Esophagus muscularis mucosa (tissue), 4 donors: ENCODE data around the gene NBEA. TPM values are rescaled to one million over a fixed set of nuclear protein-coding genes. Genes with fewer than 3 reads are reported as not detected.

ENCODE experiments used
- DNase-seq: peaks from one replicate; pipeline ENCODE4 v3.0.0-alpha.2; 2017; ENCODE audit errors: extremely low spot score
- H3K27ac ChIP-seq, 4 donors: fragments of 200-600 bp; sonication (generic); replicated peaks in 1 of 4; 1 replicate in 3 of 4; 2 replicates in 1 of 4; pipeline ENCODE4 v1.5.1; 2016 to 2019; ENCODE audit warnings: mild to moderate bottlenecking in 1 of 4
- H3K27me3 ChIP-seq, 4 donors: fragments of 200-600 bp; sonication (generic); one replicate each; pipeline versions ENCODE4 v1.5.1 to v1.6.0; 2016 to 2019
- H3K36me3 ChIP-seq, 4 donors: fragments of 200-600 bp; sonication (generic); one replicate each; pipeline ENCODE4 v1.5.1; 2016 to 2019
- H3K4me1 ChIP-seq, 4 donors: fragments of 200-600 bp; sonication (generic); one replicate each; pipeline ENCODE4 v1.5.1; 2016 to 2019
- H3K4me3 ChIP-seq, 4 donors: fragments of 200-600 bp; sonication (generic); 1 replicate in 2 of 4; 2 replicates in 2 of 4; pipeline ENCODE4 v1.5.1; 2016 to 2019; ENCODE audit warnings: mild to moderate bottlenecking in 4 of 4, moderate library complexity in 1 of 4
- H3K9me3 ChIP-seq, 4 donors: fragments of 200-600 bp; sonication (generic); 1 replicate in 3 of 4; 2 replicates in 1 of 4; pipeline ENCODE4 v1.5.1; 2016 to 2019
- EP300 ChIP-seq: sonication (generic); formaldehyde crosslinking; IDR thresholded peaks from one replicate; pipeline ENCODE4 v1.6.1; 2017; ENCODE audit warnings: antibody characterized with exemption
- POLR2A ChIP-seq: fragments of 450-650 bp; IDR thresholded peaks from one replicate; pipeline ENCODE4 v1.6.1; 2017; ENCODE audit warnings: antibody characterized with exemption, moderate library complexity, mild to moderate bottlenecking, low read depth
- POLR2AphosphoS5 ChIP-seq, 2 donors: sonication (generic); formaldehyde crosslinking; IDR thresholded peaks; one replicate each; pipeline ENCODE4 v1.6.1; 2017; ENCODE audit warnings: antibody characterized with exemption in 2 of 2
- WGBS: methylation state at CpG from one replicate; pipeline ENCODE4 v1.1.5; 2018; 5-methylcytosine and 5-hydroxymethylcytosine counted together
- intact Hi-C: fragments of 100-400 bp; cut with DNase I; formaldehyde crosslinking; loops from one replicate; pipeline ENCODE4 v1.15.1; 2023
- total RNA-seq, 4 donors: library from RNA; depleted of rRNA; stranded (reverse); fragments of >200 nt; gene quantifications; one replicate each; pipeline versions ENCODE4 v1.1.0 to v1.2.1, GENCODE V29; 2016
- TF ChIP-seq, protein P1 (sequence below), 3 experiments: fragments of 200-600 bp in 2 of 3; fragments of 450-650 bp in 1 of 3; sonication (generic) in 2 of 3; IDR thresholded peaks; one replicate each; pipeline ENCODE4 v1.5.1; 2017 to 2019; ENCODE audit warnings: antibody characterized with exemption in 3 of 3, mild to moderate bottlenecking in 2 of 3, moderate library complexity in 1 of 3

The NBEA gene
- total RNA-seq, 4 donors from 2014 or later, result 21.0 to 30.8 (median 25.0) TPM

- no peak for DNase-seq
- H3K9me3 ChIP-seq, result no peaks in the 10 kb centered on the region
- H3K4me1 ChIP-seq, result no peaks in the 10 kb centered on the region
- TF ChIP-seq EP300, result no peak
- no peak for TF ChIP-seq POLR2A
- TF ChIP-seq POLR2AphosphoS5 (IDR thresholded peaks at IDR 0.05), result no peak
- TF ChIP-seq, protein P1, sequence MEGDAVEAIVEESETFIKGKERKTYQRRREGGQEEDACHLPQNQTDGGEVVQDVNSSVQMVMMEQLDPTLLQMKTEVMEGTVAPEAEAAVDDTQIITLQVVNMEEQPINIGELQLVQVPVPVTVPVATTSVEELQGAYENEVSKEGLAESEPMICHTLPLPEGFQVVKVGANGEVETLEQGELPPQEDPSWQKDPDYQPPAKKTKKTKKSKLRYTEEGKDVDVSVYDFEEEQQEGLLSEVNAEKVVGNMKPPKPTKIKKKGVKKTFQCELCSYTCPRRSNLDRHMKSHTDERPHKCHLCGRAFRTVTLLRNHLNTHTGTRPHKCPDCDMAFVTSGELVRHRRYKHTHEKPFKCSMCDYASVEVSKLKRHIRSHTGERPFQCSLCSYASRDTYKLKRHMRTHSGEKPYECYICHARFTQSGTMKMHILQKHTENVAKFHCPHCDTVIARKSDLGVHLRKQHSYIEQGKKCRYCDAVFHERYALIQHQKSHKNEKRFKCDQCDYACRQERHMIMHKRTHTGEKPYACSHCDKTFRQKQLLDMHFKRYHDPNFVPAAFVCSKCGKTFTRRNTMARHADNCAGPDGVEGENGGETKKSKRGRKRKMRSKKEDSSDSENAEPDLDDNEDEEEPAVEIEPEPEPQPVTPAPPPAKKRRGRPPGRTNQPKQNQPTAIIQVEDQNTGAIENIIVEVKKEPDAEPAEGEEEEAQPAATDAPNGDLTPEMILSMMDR (IDR thresholded peaks at IDR 0.05), result no peak
- no peaks in the 10 kb centered on the region for H3K36me3 ChIP-seq
- no peak overlapping the region for H3K4me3 ChIP-seq
- no peak overlapping the region for H3K27ac ChIP-seq
- WGBS, result 98% methylated on average over 2 of the region's 2 CpGs
- intact Hi-C loops, result no loop called here
- H3K27me3 ChIP-seq, result no peaks in the 10 kb centered on the region
These were observed 672.6 kb downstream of the NBEA start for GRCh38 chr13:35614666-35615065.

DNA sequence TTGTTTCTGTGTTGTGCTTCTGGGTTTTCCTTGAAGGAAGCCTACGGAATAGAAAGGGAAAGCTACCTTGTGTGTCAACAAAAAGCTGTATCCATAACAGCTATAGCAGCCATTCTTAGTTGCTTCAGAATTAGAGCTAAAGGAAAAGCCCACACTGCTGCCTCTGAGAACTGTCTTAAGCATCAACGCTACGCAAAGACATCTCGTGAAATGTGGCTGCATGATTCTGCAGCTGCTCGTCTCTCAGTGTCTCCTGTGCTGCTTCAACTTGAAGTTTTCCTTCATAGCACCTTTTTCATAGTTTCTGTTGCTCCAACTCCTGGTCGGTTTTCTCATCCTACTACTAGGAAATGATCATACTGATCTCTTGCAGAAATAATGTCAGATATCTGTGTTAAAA lies 675.4 kb downstream of the NBEA start:
- DNase-seq, result no peak
- H3K36me3 ChIP-seq, result no peaks in the 10 kb centered on the region
- intact Hi-C loops, result no loop called here
- no peaks in the 10 kb centered on the region for H3K9me3 ChIP-seq
- no peak overlapping the region for H3K27ac ChIP-seq
- TF ChIP-seq EP300 (no peak), POLR2A (no peak), POLR2AphosphoS5 (IDR thresholded peaks at IDR 0.05) (no peak)
- TF ChIP-seq, protein P1 (IDR thresholded peaks at IDR 0.05), result no peak
- no peak overlapping the region for H3K4me3 ChIP-seq
- no peaks in the 10 kb centered on the region for H3K27me3 ChIP-seq
- H3K4me1 ChIP-seq, result no peaks in the 10 kb centered on the region
- 85% methylated on average over 6 of the region's 6 CpGs for WGBS

GRCh38 chr13:35618565-35619083 lies 676.6 kb downstream of the NBEA start:
- 82% methylated on average over 5 of the region's 5 CpGs for WGBS
- Histone ChIP-seq H3K27me3 (no peaks in the 10 kb centered on the region), H3K4me3 (no peak overlapping the region), H3K27ac (no peak overlapping the region), H3K9me3 (no peaks in the 10 kb centered on the region), H3K36me3 (no peaks in the 10 kb centered on the region), H3K4me1 (no peaks in the 10 kb centered on the region)
- TF ChIP-seq, protein P1 (IDR thresholded peaks at IDR 0.05), result no peak
- no peak for TF ChIP-seq POLR2A
- TF ChIP-seq EP300, result no peak
- no peak for TF ChIP-seq POLR2AphosphoS5 (IDR thresholded peaks at IDR 0.05)
- intact Hi-C loops, result no loop called here
- DNase-seq, result no peak

- Histone ChIP-seq H3K27me3 (no peaks in the 10 kb centered on the region), H3K4me1 (no peaks in the 10 kb centered on the region), H3K4me3 (no peak overlapping the region), H3K9me3 (no peaks in the 10 kb centered on the region), H3K36me3 (no peaks in the 10 kb centered on the region), H3K27ac (no peak overlapping the region)
- no peak for DNase-seq
- TF ChIP-seq EP300 (no peak), POLR2A (no peak), POLR2AphosphoS5 (IDR thresholded peaks at IDR 0.05) (no peak)
- TF ChIP-seq, protein P1 (IDR thresholded peaks at IDR 0.05), result no peak
- intact Hi-C loops, result no loop called here
These were observed 679.9 kb downstream of the NBEA start for GRCh38 chr13:35621989-35622388.

DNA sequence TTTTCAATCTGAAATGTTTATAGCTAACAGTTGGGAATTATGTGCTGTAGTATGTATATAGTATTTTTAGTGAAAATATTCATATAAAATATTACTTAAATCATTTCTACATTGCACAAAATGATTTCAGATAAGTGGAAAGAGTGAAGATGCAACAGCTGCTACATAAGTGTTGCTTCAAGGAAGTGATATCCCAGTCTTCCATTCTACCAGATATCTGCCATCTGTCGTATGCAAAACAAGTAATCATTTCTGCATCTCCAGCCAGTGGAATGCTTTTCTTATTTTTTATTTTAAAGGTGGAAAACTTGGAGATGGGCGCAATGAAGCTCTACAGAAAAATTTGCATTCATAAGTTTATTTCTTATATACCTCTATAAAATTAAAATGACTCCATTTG lies 687.0 kb downstream of the NBEA start:
- intact Hi-C loops, result no loop called here
- Histone ChIP-seq H3K27me3 (no peaks in the 10 kb centered on the region), H3K4me3 (no peak overlapping the region), H3K4me1 (no peaks in the 10 kb centered on the region), H3K9me3 (no peaks in the 10 kb centered on the region), H3K27ac (no peak overlapping the region), H3K36me3 (peaks cover 0 to 17% (median 5%) of the 10 kb centered on the region in 4 donors)
- no peak for DNase-seq
- WGBS, result 92% methylated on average over 2 of the region's 2 CpGs
- TF ChIP-seq EP300 (no peak), POLR2A (no peak), POLR2AphosphoS5 (IDR thresholded peaks at IDR 0.05) (no peak)
- TF ChIP-seq, protein P1 (IDR thresholded peaks at IDR 0.05), result no peak
